Naive thymus-derived CD8-positive, alpha-beta T cell (primary cell): Measurements from ENCODE around the gene TMEM187. TPM values are rescaled to one million over a fixed set of nuclear protein-coding genes. Genes with fewer than 3 reads are reported as not detected.

Experiments
- ATAC-seq, 2 donors: fragments of 150-1000 bp; cut with Tn5 transposase in 1 of 2; sonication (Bioruptor Pico), chemical (Tn5 transposase) in 1 of 2; 1 replicate in 1 of 2; 2 replicates in 1 of 2; pipeline ENCODE4 v1.10.0; 2021; ENCODE audit warnings: mild to moderate bottlenecking in 2 of 2, moderate library complexity in 2 of 2
- POLR2A ChIA-PET: fragments of 350-600 bp; sonication (Branson Sonifier 250); formaldehyde crosslinking; loops from one replicate; lab custom pipeline; 2021; ENCODE audit warnings: antibody characterized with exemption; lab: Charles Lee
- DNase-seq, 10 donors: peaks; one replicate each; pipeline versions ENCODE4 v3.0.0 to v3.0.0-alpha.2; 2020 to 2022
- H3K27ac Mint-ChIP-seq, 10 donors: one replicate each; pipeline ENCODE4 v1.8.0; 2020 to 2022; ENCODE audit warnings: mild to moderate bottlenecking in 10 of 10, mixed read lengths in 10 of 10, moderate library complexity in 4 of 10, inconsistent platforms in 1 of 10
- H3K27me3 Mint-ChIP-seq, 5 donors: one replicate each; pipeline ENCODE4 v1.8.0; 2021 to 2022; ENCODE audit warnings: mixed read lengths in 5 of 5
- H3K36me3 Mint-ChIP-seq, 3 donors: one replicate each; pipeline ENCODE4 v1.8.0; 2020 to 2022; ENCODE audit warnings: mixed read lengths in 3 of 3, mild to moderate bottlenecking in 2 of 3, inconsistent platforms in 1 of 3
- H3K4me1 Mint-ChIP-seq, 4 donors: one replicate each; pipeline ENCODE4 v1.8.0; 2021 to 2022; ENCODE audit warnings: mixed read lengths in 4 of 4
- H3K4me3 Mint-ChIP-seq, 10 donors: one replicate each; pipeline ENCODE4 v1.8.0; 2020 to 2022; ENCODE audit warnings: mild to moderate bottlenecking in 10 of 10, mixed read lengths in 10 of 10, moderate library complexity in 6 of 10, inconsistent platforms in 1 of 10
- H3K9me3 Mint-ChIP-seq, 9 donors: one replicate each; pipeline ENCODE4 v1.8.0; 2020 to 2022; ENCODE audit warnings: mixed read lengths in 9 of 9, mild to moderate bottlenecking in 3 of 9, inconsistent platforms in 1 of 9, moderate library complexity in 1 of 9
- polyA plus RNA-seq, 3 donors: library from polyadenylated mRNA; unstranded; fragments of 300-500 nt; fragmentation: Illumina TruSeq; gene quantifications; one replicate each; pipeline ENCODE4 v1.2.3, GENCODE V29; 2021
- total RNA-seq, 8 experiments: library from RNA in 2 of 8; stranded (reverse) in 2 of 8; gene quantifications; one replicate each; pipeline ENCODE4 v1.2.3 and lab custom pipeline; 2021 to 2026

TMEM187 gene
- total and polyA plus RNA-seq, 5 experiments from 2014 or later: 3.1 to 13.6 (median 9.3) TPM

GRCh38 chrX:153948847-153949805, 23.4 kb upstream of the TMEM187 start:
- ATAC-seq: peak in 1 of 2 donors; percentile 21
- Mint-ChIP-seq H3K4me3 (peak overlapping the region in 5 of 10 donors; percentile 9 to 65 (median 45)), H3K27me3 (no peaks in the 10 kb centered on the region), H3K4me1 (peaks cover 3 to 33% (median 24%) of the 10 kb centered on the region in 4 donors), H3K27ac (peak overlapping the region; percentile 8 to 85 (median 76)), H3K9me3 (no peaks in the 10 kb centered on the region), H3K36me3 (peaks cover 0 to 35% (median 2%) of the 10 kb centered on the region in 3 donors)
- POLR2A ChIA-PET: interaction anchor here (0.6 to 16.5 kb wide), 8 partner anchors 9 to 194 kb away, joined by 3 to 388 read pairs (median 4); partner anchors contain the start of genes ARHGAP4, IRAK1 and NAA10
- DNase-seq: no peak

GRCh38 chrX:153950127-153950526, 22.4 kb upstream of the TMEM187 start:
- POLR2A ChIA-PET: interaction anchor here (0.6 to 16.5 kb wide), 5 partner anchors 10 to 113 kb away, joined by 3 to 388 read pairs (median 3); partner anchors contain the start of genes ARHGAP4 and NAA10
- H3K4me3 Mint-ChIP-seq: peak overlapping the region in 1 of 10 donors; percentile 33
- H3K36me3 Mint-ChIP-seq: peaks cover 0 to 39% (median 2%) of the 10 kb centered on the region in 3 donors
- ATAC-seq (no peak), DNase-seq (no peak)
- H3K27me3 Mint-ChIP-seq: no peaks in the 10 kb centered on the region
- H3K27ac Mint-ChIP-seq: no peak overlapping the region
- peaks cover 3 to 33% (median 20%) of the 10 kb centered on the region in 4 donors for H3K4me1 Mint-ChIP-seq
- H3K9me3 Mint-ChIP-seq: no peaks in the 10 kb centered on the region

GRCh38 chrX:153951683-153952372, 20.7 kb upstream of the TMEM187 start:
- Mint-ChIP-seq H3K9me3 (no peaks in the 10 kb centered on the region), H3K27me3 (no peaks in the 10 kb centered on the region), H3K4me1 (peaks cover 3 to 22% (median 20%) of the 10 kb centered on the region in 4 donors), H3K4me3 (no peak overlapping the region), H3K36me3 (peaks cover 0 to 51% (median 2%) of the 10 kb centered on the region in 3 donors), H3K27ac (no peak overlapping the region)
- POLR2A ChIA-PET: interaction anchor here (1.0 to 16.5 kb wide), 2 partner anchors 23 to 183 kb away, joined by 3 to 388 read pairs; partner anchors contain the start of genes ARHGAP4 and NAA10
- ATAC-seq (no peak), DNase-seq (no peak)

GRCh38 chrX:153952373-153953026, 20.1 kb upstream of the TMEM187 start:
- Mint-ChIP-seq H3K27me3 (no peaks in the 10 kb centered on the region), H3K4me3 (no peak overlapping the region), H3K9me3 (no peaks in the 10 kb centered on the region), H3K36me3 (peaks cover 0 to 54% (median 2%) of the 10 kb centered on the region in 3 donors), H3K27ac (peak overlapping the region in 4 of 10 donors; percentile 16 to 77 (median 38)), H3K4me1 (peaks cover under 1 to 19% (median 16%) of the 10 kb centered on the region in 4 donors)
- ATAC-seq (no peak), DNase-seq (no peak)
- POLR2A ChIA-PET: interaction anchor here (16.5 kb wide), 1 partner anchor 24 kb away, joined by 388 read pairs; the partner anchor contains the start of genes ARHGAP4 and NAA10

- POLR2A ChIA-PET: interaction anchor here (0.6 to 16.5 kb wide), 2 partner anchors 25 to 112 kb away, joined by 3 to 388 read pairs; partner anchors contain the start of genes ARHGAP4 and NAA10
- Mint-ChIP-seq H3K36me3 (peaks cover 0 to 54% (median 2%) of the 10 kb centered on the region in 3 donors), H3K4me3 (no peak overlapping the region), H3K4me1 (peaks cover 0 to 17% (median 11%) of the 10 kb centered on the region in 4 donors), H3K27me3 (no peaks in the 10 kb centered on the region), H3K9me3 (no peaks in the 10 kb centered on the region), H3K27ac (peak overlapping the region in 7 of 10 donors; percentile 16 to 77 (median 62))
- DNase-seq (peak; percentile 61 to 89 (median 76)), ATAC-seq (peak; percentile 72 to 77)
These were observed 19.2 kb upstream of the TMEM187 start for GRCh38 chrX:153953342-153953830.

GRCh38 chrX:153953892-153954557, 18.5 kb upstream of the TMEM187 start:
- Mint-ChIP-seq H3K36me3 (peaks cover 0 to 54% (median 2%) of the 10 kb centered on the region in 3 donors), H3K4me1 (peaks cover 0 to 11% (median 5%) of the 10 kb centered on the region in 4 donors), H3K4me3 (no peak overlapping the region), H3K27ac (peak overlapping the region in 7 of 10 donors; percentile 14 to 83 (median 65)), H3K27me3 (no peaks in the 10 kb centered on the region), H3K9me3 (no peaks in the 10 kb centered on the region)
- ATAC-seq (no peak), DNase-seq (no peak)
- POLR2A ChIA-PET: interaction anchor here (0.6 to 16.5 kb wide), 2 partner anchors 25 to 112 kb away, joined by 3 to 388 read pairs; partner anchors contain the start of genes ARHGAP4 and NAA10

GRCh38 chrX:153954558-153955227, 17.9 kb upstream of the TMEM187 start:
- no peak overlapping the region for H3K4me3 Mint-ChIP-seq
- H3K27ac Mint-ChIP-seq: peak overlapping the region in 5 of 10 donors; percentile 28 to 83 (median 65)
- DNase-seq (peak in 1 of 10 donors; percentile 43), ATAC-seq (no peak)
- H3K27me3 Mint-ChIP-seq: no peaks in the 10 kb centered on the region
- peaks cover 0 to 53% (median 2%) of the 10 kb centered on the region in 3 donors for H3K36me3 Mint-ChIP-seq
- no peaks in the 10 kb centered on the region for H3K9me3 Mint-ChIP-seq
- H3K4me1 Mint-ChIP-seq: peaks cover 0 to 7% (median 1%) of the 10 kb centered on the region in 4 donors
- POLR2A ChIA-PET: no interaction called here

- Mint-ChIP-seq H3K4me3 (no peak overlapping the region), H3K4me1 (peaks cover 0 to 6% (median 1%) of the 10 kb centered on the region in 4 donors), H3K27me3 (no peaks in the 10 kb centered on the region), H3K9me3 (no peaks in the 10 kb centered on the region), H3K36me3 (peaks cover 0 to 54% (median 2%) of the 10 kb centered on the region in 3 donors), H3K27ac (peak overlapping the region in 1 of 10 donors; percentile 28)
- POLR2A ChIA-PET: no interaction called here
- DNase-seq: no peak
- no peak for ATAC-seq
These were observed 17.3 kb upstream of the TMEM187 start for GRCh38 chrX:153955228-153955732.

- Mint-ChIP-seq H3K27me3 (no peaks in the 10 kb centered on the region), H3K4me1 (peaks cover 0 to 5% (median 1%) of the 10 kb centered on the region in 4 donors), H3K9me3 (no peaks in the 10 kb centered on the region), H3K27ac (peak overlapping the region in 1 of 10 donors; percentile 49), H3K4me3 (no peak overlapping the region), H3K36me3 (peaks cover 0 to 54% (median under 1%) of the 10 kb centered on the region in 3 donors)
- POLR2A ChIA-PET: no interaction called here
- ATAC-seq: no peak
- DNase-seq: no peak
These were observed 16.3 kb upstream of the TMEM187 start for GRCh38 chrX:153956044-153956907.

GRCh38 chrX:153957224-153957623, 15.3 kb upstream of the TMEM187 start:
- Mint-ChIP-seq H3K27ac (no peak overlapping the region), H3K36me3 (peaks cover 0 to 55% (median 0%) of the 10 kb centered on the region in 3 donors), H3K4me3 (no peak overlapping the region), H3K27me3 (no peaks in the 10 kb centered on the region), H3K9me3 (no peaks in the 10 kb centered on the region), H3K4me1 (peaks cover 0 to 5% (median 1%) of the 10 kb centered on the region in 4 donors)
- ATAC-seq (no peak), DNase-seq (peak in 1 of 10 donors; percentile 23)
- POLR2A ChIA-PET: no interaction called here
